Central memory CD8-positive, alpha-beta T cell (primary cell): ENCODE measurements around the gene SSU72.

Experiments used
- ATAC-seq: fragments of 150-1000 bp; cut with Tn5 transposase; replicated peaks from 2 replicates; pipeline ENCODE4 v1.10.0; 2022; ENCODE audit warnings: mild to moderate bottlenecking, moderate FRiP score, moderate number of reproducible peaks; ENCODE audit not compliant: poor library complexity, severe bottlenecking; ENCODE audit errors: extremely low read depth
- DNase-seq, 2 donors: peaks; one replicate each; pipeline ENCODE4 v3.0.0; 2021; ENCODE audit warnings: low spot score in 2 of 2
- H3K27ac Mint-ChIP-seq: one replicate; pipeline ENCODE4 v1.8.0; 2022; ENCODE audit warnings: low read depth, mild to moderate bottlenecking, moderate library complexity, mixed read lengths
- H3K27me3 Mint-ChIP-seq: one replicate; pipeline ENCODE4 v1.8.0; 2022; ENCODE audit warnings: mixed read lengths
- H3K36me3 Mint-ChIP-seq: one replicate; pipeline ENCODE4 v1.8.0; 2022; ENCODE audit warnings: mild to moderate bottlenecking, moderate library complexity, mixed read lengths; ENCODE audit not compliant: insufficient read depth
- H3K4me1 Mint-ChIP-seq: one replicate; pipeline ENCODE4 v1.8.0; 2022; ENCODE audit warnings: mixed read lengths
- H3K4me3 Mint-ChIP-seq: one replicate; pipeline ENCODE4 v1.8.0; 2022; ENCODE audit warnings: mild to moderate bottlenecking, moderate library complexity, mixed read lengths
- H3K9me3 Mint-ChIP-seq: one replicate; pipeline ENCODE4 v1.8.0; 2022; ENCODE audit warnings: mixed read lengths

SSU72 gene

DNA sequence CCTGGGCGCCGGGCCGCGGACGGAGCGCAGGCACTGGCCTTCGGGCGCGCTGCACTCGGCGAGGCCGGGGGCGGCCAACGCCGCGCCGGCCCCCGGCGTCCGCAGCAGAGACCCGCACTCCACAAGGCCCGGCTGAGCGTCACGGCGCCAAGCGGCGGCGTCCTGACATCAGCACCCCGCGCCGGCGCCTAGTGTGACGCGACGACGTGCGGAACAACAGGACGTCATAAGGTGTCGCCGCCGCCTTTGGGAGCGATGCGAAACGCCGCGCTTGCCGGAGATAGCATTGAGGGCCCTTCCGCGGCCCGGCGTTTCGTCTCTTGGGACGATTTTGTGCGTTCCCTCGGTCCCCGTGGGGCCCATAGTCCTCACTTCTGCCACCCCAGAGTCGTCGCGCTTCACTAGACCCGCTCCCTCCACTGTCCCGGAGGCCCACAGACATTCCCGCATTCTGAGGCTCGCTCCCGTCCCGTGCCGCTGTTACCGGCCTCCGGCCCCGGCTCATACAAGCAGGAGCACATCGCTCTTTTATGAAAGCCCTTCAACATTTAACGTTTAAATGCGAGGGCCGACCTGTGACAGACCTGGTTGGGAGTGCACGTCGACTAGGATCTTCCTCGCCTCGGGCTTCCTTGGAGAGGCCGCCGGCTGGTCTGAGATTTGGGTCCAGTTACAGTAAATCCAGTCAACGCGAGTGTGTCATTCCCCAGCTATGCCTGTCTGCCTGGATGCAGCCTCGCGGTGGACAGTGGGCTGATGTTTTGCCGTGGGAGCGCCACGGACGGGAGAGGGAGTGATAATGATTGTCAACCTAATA lies at the start of gene SSU72:
SSU72 (minus strand) TSS at position 143 of the 817 bp plus-strand sequence. CDS start 306 bp downstream, outside the sequence.
- Mint-ChIP-seq H3K36me3 (peaks cover 38% of the 10 kb centered on the region), H3K27ac (peak within 1 kb of the TSS; percentile 100), H3K27me3 (no peaks in the 10 kb centered on the region), H3K4me1 (peaks cover 26% of the 10 kb centered on the region), H3K9me3 (no peaks in the 10 kb centered on the region), H3K4me3 (peak within 1 kb of the TSS; percentile 98)
- ATAC-seq (peak; percentile 85), DNase-seq (peak; percentile 84 to 90)

GRCh38 chr1:1623631-1624442 lies 49.2 kb upstream of the SSU72 start:
- ATAC-seq (no peak), DNase-seq (no peak)
- Mint-ChIP-seq H3K27ac (no peak overlapping the region), H3K36me3 (peaks cover 3% of the 10 kb centered on the region), H3K4me3 (no peak overlapping the region), H3K27me3 (no peaks in the 10 kb centered on the region), H3K4me1 (no peaks in the 10 kb centered on the region), H3K9me3 (no peaks in the 10 kb centered on the region)

DNA sequence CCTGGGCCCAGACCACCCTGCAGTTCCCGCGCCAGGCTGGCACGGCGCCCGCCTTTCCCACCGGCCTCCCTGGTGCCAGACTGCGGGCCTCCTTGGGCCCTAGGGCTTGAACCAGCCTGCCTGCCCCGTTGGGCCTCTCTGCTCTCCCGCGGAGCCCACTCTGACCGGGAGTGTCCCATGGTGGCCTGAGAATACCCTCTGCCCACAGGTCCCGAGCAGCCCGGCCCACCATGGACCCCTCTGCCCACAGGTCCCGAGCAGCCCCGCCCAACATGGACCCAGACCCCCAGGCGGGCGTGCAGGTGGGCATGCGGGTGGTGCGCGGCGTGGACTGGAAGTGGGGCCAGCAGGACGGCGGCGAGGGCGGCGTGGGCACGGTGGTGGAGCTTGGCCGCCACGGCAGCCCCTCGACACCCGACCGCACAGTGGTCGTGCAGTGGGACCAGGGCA lies 48.5 kb upstream of the SSU72 start:
- Mint-ChIP-seq H3K27ac (no peak overlapping the region), H3K36me3 (peaks cover 5% of the 10 kb centered on the region), H3K4me1 (no peaks in the 10 kb centered on the region), H3K9me3 (no peaks in the 10 kb centered on the region), H3K4me3 (no peak overlapping the region), H3K27me3 (no peaks in the 10 kb centered on the region)
- ATAC-seq: no peak
- no peak for DNase-seq

- DNase-seq (no peak), ATAC-seq (no peak)
- no peaks in the 10 kb centered on the region for H3K4me1 Mint-ChIP-seq
- no peaks in the 10 kb centered on the region for H3K9me3 Mint-ChIP-seq
- H3K27ac Mint-ChIP-seq: no peak overlapping the region
- H3K36me3 Mint-ChIP-seq: peaks cover 4% of the 10 kb centered on the region
- no peaks in the 10 kb centered on the region for H3K27me3 Mint-ChIP-seq
- H3K4me3 Mint-ChIP-seq: no peak overlapping the region
Measured at GRCh38 chr1:1622788-1623094, 48.1 kb upstream of the SSU72 start.

- no peak overlapping the region for H3K27ac Mint-ChIP-seq
Measured at GRCh38 chr1:1622010-1622787, 47.5 kb upstream of the SSU72 start.

GRCh38 chr1:1621173-1622009 lies 46.7 kb upstream of the SSU72 start:
- Mint-ChIP-seq H3K9me3 (no peaks in the 10 kb centered on the region), H3K4me1 (peaks cover 3% of the 10 kb centered on the region), H3K27ac (no peak overlapping the region), H3K4me3 (no peak overlapping the region), H3K27me3 (no peaks in the 10 kb centered on the region), H3K36me3 (peaks cover 10% of the 10 kb centered on the region)
- DNase-seq: no peak
- ATAC-seq: no peak

More at GRCh38 chr1:1622010-1622787, 47.5 kb upstream of the SSU72 start:
- peaks cover 7% of the 10 kb centered on the region for H3K36me3 Mint-ChIP-seq
- H3K4me3 Mint-ChIP-seq: no peak overlapping the region
- ATAC-seq (no peak), DNase-seq (no peak)
- no peaks in the 10 kb centered on the region for H3K9me3 Mint-ChIP-seq
- H3K27me3 Mint-ChIP-seq: no peaks in the 10 kb centered on the region
- H3K4me1 Mint-ChIP-seq: no peaks in the 10 kb centered on the region

DNA sequence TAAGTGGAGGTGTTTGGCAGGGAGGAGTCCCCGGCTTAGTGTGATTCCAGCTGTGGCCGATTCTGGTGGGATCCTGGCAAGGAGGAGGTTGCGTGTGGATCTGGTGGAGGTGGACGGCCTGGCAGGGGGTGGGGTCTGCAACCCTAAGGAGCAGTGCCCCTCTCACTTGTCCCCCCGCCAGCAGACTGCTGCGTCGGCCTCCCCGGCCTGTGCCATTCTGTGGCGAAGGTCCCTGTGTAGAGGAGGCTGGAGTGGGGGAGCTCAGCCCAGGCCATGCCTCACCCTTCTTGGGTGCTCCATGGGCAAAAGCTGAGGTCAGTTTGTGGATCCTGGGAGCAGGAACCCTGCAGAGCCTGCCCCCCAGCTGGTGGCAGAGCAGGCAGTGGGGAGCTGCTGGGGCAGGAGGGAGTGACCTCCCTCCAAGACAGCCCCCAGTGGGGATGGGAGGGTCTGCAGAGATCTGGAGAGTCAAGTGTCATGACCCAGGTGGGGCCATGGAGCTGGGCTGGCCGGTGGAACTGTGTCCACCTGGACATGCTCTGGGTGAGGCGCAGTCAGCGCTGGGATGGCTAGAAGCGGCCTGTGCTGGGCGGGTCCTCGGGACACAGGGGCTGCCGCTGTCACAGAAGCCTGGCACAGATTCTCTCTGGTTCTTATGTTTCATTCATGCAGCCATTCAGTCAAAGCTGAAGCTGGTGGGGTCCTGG lies 45.9 kb upstream of the SSU72 start:
- no peaks in the 10 kb centered on the region for H3K9me3 Mint-ChIP-seq
- peaks cover 4% of the 10 kb centered on the region for H3K4me1 Mint-ChIP-seq
- H3K36me3 Mint-ChIP-seq: peaks cover 11% of the 10 kb centered on the region
- no peaks in the 10 kb centered on the region for H3K27me3 Mint-ChIP-seq
- no peak overlapping the region for H3K27ac Mint-ChIP-seq
- DNase-seq (no peak), ATAC-seq (no peak)
- H3K4me3 Mint-ChIP-seq: no peak overlapping the region

DNA sequence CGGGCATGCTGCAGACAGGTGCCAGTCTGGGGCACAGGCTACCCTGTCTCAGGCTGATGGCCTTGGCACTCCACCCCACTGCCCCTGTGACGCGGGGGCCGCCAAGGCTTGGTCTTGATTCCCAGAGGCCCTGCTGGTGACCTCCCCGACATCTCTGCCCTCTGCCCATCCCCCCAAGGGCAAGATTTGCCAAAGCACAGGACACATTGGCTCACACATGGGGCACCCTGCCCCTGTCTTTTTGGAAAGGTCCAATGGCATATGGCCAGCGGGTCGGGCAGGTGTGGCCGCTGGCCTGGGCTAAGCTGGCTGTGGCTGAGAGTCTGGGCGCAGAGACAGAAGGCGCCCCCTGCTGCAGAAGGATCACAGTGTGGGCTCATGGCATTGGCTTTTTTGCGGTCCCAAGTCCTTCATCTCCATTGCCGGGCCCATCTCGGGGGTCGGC lies 45.3 kb upstream of the SSU72 start:
- no peaks in the 10 kb centered on the region for H3K9me3 Mint-ChIP-seq
- ATAC-seq (no peak), DNase-seq (no peak)
- no peaks in the 10 kb centered on the region for H3K27me3 Mint-ChIP-seq
- peaks cover 17% of the 10 kb centered on the region for H3K36me3 Mint-ChIP-seq
- H3K4me1 Mint-ChIP-seq: peaks cover 6% of the 10 kb centered on the region
- no peak overlapping the region for H3K27ac Mint-ChIP-seq
- H3K4me3 Mint-ChIP-seq: no peak overlapping the region

DNA sequence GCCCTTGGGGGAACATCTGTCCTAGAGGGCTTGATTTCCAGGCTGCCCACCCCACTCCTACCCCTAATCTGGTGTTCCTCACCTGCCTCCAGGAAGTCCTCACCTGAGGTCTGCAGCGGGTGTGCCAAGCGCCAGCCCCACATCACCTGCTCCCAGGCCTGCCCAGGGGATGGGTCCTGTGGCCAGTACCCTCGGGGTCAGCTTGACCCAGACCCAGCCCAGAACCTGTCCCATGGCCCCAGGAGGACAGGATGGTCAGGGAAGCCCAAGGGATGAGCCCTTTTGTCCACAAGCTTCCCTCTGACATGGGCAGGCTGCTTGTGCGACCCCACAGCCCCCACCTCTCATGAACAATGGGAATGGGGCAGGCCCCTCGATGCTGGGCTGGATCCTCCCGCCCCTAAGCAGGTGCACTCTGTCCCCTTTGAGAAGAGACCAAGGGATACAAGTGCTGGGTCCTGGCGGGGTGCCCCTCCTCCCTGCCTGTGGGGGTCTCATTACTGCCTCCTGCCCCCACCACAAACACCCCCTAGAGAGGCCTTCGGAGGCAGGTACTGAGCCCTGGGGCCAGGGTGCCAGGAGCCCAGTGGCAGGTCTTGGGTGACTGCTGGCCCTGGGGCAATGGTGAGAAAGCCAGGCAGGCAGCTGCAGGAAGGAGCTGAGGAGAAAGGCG lies 43.9 kb upstream of the SSU72 start:
- Mint-ChIP-seq H3K36me3 (peaks cover 25% of the 10 kb centered on the region), H3K27me3 (no peaks in the 10 kb centered on the region), H3K4me1 (peaks cover 20% of the 10 kb centered on the region), H3K9me3 (no peaks in the 10 kb centered on the region), H3K27ac (no peak overlapping the region), H3K4me3 (no peak overlapping the region)
- no peak for DNase-seq
- no peak for ATAC-seq

- H3K9me3 Mint-ChIP-seq: no peaks in the 10 kb centered on the region
- ATAC-seq (no peak), DNase-seq (no peak)
- H3K27me3 Mint-ChIP-seq: no peaks in the 10 kb centered on the region
- peaks cover 22% of the 10 kb centered on the region for H3K4me1 Mint-ChIP-seq
- H3K36me3 Mint-ChIP-seq: peaks cover 25% of the 10 kb centered on the region
- no peak overlapping the region for H3K27ac Mint-ChIP-seq
- H3K4me3 Mint-ChIP-seq: no peak overlapping the region
Measured at GRCh38 chr1:1617925-1618324, 43.3 kb upstream of the SSU72 start.

GRCh38 chr1:1617516-1617915 lies 42.9 kb upstream of the SSU72 start:
- peak overlapping the region; percentile 6 for H3K27ac Mint-ChIP-seq
- no peaks in the 10 kb centered on the region for H3K27me3 Mint-ChIP-seq
- peaks cover 25% of the 10 kb centered on the region for H3K36me3 Mint-ChIP-seq
- H3K9me3 Mint-ChIP-seq: no peaks in the 10 kb centered on the region
- H3K4me3 Mint-ChIP-seq: peak overlapping the region; percentile 68
- H3K4me1 Mint-ChIP-seq: peaks cover 22% of the 10 kb centered on the region
- ATAC-seq (no peak), DNase-seq (no peak)
